BE2C (cell line): ENCODE measurements around the gene WDR38.
"Not testable (repeated sequence)": the region's sequence is repeated elsewhere in the genome, so short reads cannot be mapped to it uniquely, and the experiment has no call there.

Source experiments
- DNase-seq: peaks from one replicate; pipeline ENCODE4 v3.0.0-alpha.2; 2020
- H3K27me3 ChIP-seq: fragments of 250-450 bp; sonication (Bioruptor Pico); 2 replicates; pipeline ENCODE4 v1.5.1; 2020; ENCODE audit warnings: mild to moderate bottlenecking
- H3K36me3 ChIP-seq: fragments of 250-450 bp; sonication (Bioruptor Pico); 2 replicates; pipeline ENCODE4 v1.5.1; 2020; ENCODE audit warnings: mild to moderate bottlenecking
- H3K4me1 ChIP-seq: fragments of 250-450 bp; sonication (Bioruptor Pico); 2 replicates; pipeline ENCODE4 v1.5.1; 2020
- H3K4me3 ChIP-seq: 2 replicates; pipeline ENCODE4 v1.5.1; 2011; ENCODE audit warnings: low read depth, low read length
- H3K9me3 ChIP-seq: fragments of 250-450 bp; sonication (Bioruptor Pico); 2 replicates; pipeline ENCODE4 v1.5.1; 2020
- CTCF ChIP-seq: IDR thresholded peaks from 2 replicates; pipeline ENCODE4 v1.5.1; 2012; ENCODE audit warnings: mild to moderate bottlenecking, low read depth, low read length

The WDR38 gene

GRCh38 chr9:124839612-124840299, 13.5 kb upstream of the WDR38 start:
- Histone ChIP-seq H3K9me3 (no peaks in the 10 kb centered on the region), H3K4me1 (peaks cover 5% of the 10 kb centered on the region), H3K27me3 (no peaks in the 10 kb centered on the region), H3K4me3 (no peak overlapping the region), H3K36me3 (no peaks in the 10 kb centered on the region)
- TF ChIP-seq CTCF, result peak; percentile 55
- peak; percentile 40 for DNase-seq

- Histone ChIP-seq H3K9me3 (no peaks in the 10 kb centered on the region), H3K4me1 (peaks cover 2% of the 10 kb centered on the region; the same call in 1 of the 2 replicates), H3K36me3 (no peaks in the 10 kb centered on the region), H3K27me3 (no peaks in the 10 kb centered on the region), H3K4me3 (no peak overlapping the region)
- TF ChIP-seq CTCF, result peak; percentile 42; the same call in 1 of the 2 replicates
- no peak for DNase-seq
Measured at GRCh38 chr9:124840300-124840833, 12.9 kb upstream of the WDR38 start.

- no peaks in the 10 kb centered on the region for H3K36me3 ChIP-seq
- no peaks in the 10 kb centered on the region for H3K9me3 ChIP-seq
- no peaks in the 10 kb centered on the region for H3K27me3 ChIP-seq
- H3K4me1 ChIP-seq, result no peaks in the 10 kb centered on the region
- no peak for DNase-seq
- H3K4me3 ChIP-seq, result no peak overlapping the region
- no peak for TF ChIP-seq CTCF
Measured at GRCh38 chr9:124841075-124841821, 12.0 kb upstream of the WDR38 start.

GRCh38 chr9:124843456-124844034, 9.7 kb upstream of the WDR38 start:
- no peak overlapping the region for H3K4me3 ChIP-seq
- no peaks in the 10 kb centered on the region for H3K4me1 ChIP-seq
- no peaks in the 10 kb centered on the region for H3K9me3 ChIP-seq
- no peaks in the 10 kb centered on the region for H3K36me3 ChIP-seq
- DNase-seq, result no peak
- H3K27me3 ChIP-seq, result no peaks in the 10 kb centered on the region
- no peak for TF ChIP-seq CTCF

- H3K4me3 ChIP-seq, result no peak overlapping the region
- H3K9me3 ChIP-seq, result no peaks in the 10 kb centered on the region
- H3K36me3 ChIP-seq, result no peaks in the 10 kb centered on the region
- H3K4me1 ChIP-seq, result no peaks in the 10 kb centered on the region
- H3K27me3 ChIP-seq, result no peaks in the 10 kb centered on the region
- TF ChIP-seq CTCF, result no peak
- DNase-seq, result no peak
Measured at GRCh38 chr9:124844291-124844690, 9.0 kb upstream of the WDR38 start.

GRCh38 chr9:124846467-124846866, 6.8 kb upstream of the WDR38 start:
- H3K4me3 ChIP-seq, H3K36me3 ChIP-seq, H3K27me3 ChIP-seq, DNase-seq, H3K4me1 ChIP-seq, H3K9me3 ChIP-seq: not testable (repeated sequence)
